K562 (cell line): Measurements from ENCODE around the gene ABCG2. TPM values are rescaled to one million over a fixed set of nuclear protein-coding genes. Genes with fewer than 3 reads are reported as not detected.

Experiments used
- ATAC-seq: fragments of 200-7000 bp; cut with Tn5 transposase; 3 replicates; pipeline ENCODE4 v1.9.1; 2020; ENCODE audit warnings: moderate library complexity
- BruUV-seq: library from RNA; stranded (reverse); fragments of 400-500 nt; replicated peaks from 2 replicates; lab custom pipeline; 2021; lab: Mats Ljungman, UMichigan
- CTCF ChIA-PET: fragments of 300-600 bp; formaldehyde crosslinking; extraction: SDS; loops from one replicate; lab custom pipeline; 2021; ENCODE audit warnings: low intra/inter-chr PET ratio; lab: Yijun Ruan, JAX
- POLR2A ChIA-PET: fragments of 300-600, 350-650 bp; sonication (Branson Sonifier 250); formaldehyde crosslinking; extraction: SDS; loops from one replicate; lab custom pipeline; 2021; ENCODE audit warnings: antibody characterized with exemption, inconsistent platforms; lab: Yijun Ruan, JAX
- DNase-seq, 4 experiments: peaks; one replicate each; pipeline versions ENCODE4 v3.0.0 to v3.0.0-alpha.2; 2011 to 2018; ENCODE audit warnings: low spot score in 3 of 4, mixed read lengths in 3 of 4; ENCODE audit errors: extremely low read depth in 1 of 4
- FAIRE-seq: peaks from 2 replicates; lab custom pipeline; 2011; peaks lifted over from hg19 to GRCh38; lab: Jason Lieb, UNC
- H2AFZ ChIP-seq: 2 replicates; pipeline ENCODE4 v1.6.0; 2011; ENCODE audit warnings: low read depth, low read length, control low read depth, inconsistent platforms
- H3K27ac ChIP-seq: fragments of 200-600 bp; 3 replicates; pipeline ENCODE4 v1.8.0; 2011; ENCODE audit warnings: low read depth, mild to moderate bottlenecking, control low read depth, inconsistent platforms, low read length, moderate library complexity, mixed read lengths; ENCODE audit errors: extremely low read depth
- H3K27me3 ChIP-seq, 2 experiments: fragments of 300-600 bp in 1 of 2; 2 replicates in 1 of 2; 3 replicates in 1 of 2; pipeline versions ENCODE4 v1.6.0 to v1.8.0; 2011; ENCODE audit warnings: inconsistent platforms in 2 of 2, low read length in 2 of 2, mild to moderate bottlenecking in 1 of 2, mixed read lengths in 1 of 2, moderate library complexity in 1 of 2; ENCODE audit not compliant: control insufficient read depth in 2 of 2, insufficient read depth in 2 of 2
- H3K36me3 ChIP-seq: fragments of 300-600 bp; 3 replicates; pipeline ENCODE4 v1.8.0; 2011; ENCODE audit warnings: mild to moderate bottlenecking, low read length, inconsistent platforms; ENCODE audit not compliant: control insufficient read depth, insufficient read depth
- H3K4me1 ChIP-seq, 2 experiments: fragments of 200-600 bp in 1 of 2; replicated peaks in 1 of 2; 2 replicates in 1 of 2; 3 replicates in 1 of 2; pipeline versions ENCODE4 v1.5.1 to v1.8.0; 2011; ENCODE audit warnings: inconsistent platforms in 2 of 2, low read length in 2 of 2, mild to moderate bottlenecking in 1 of 2, mixed read lengths in 1 of 2, moderate library complexity in 1 of 2; ENCODE audit not compliant: control insufficient read depth in 2 of 2, insufficient read depth in 2 of 2
- H3K4me2 ChIP-seq: 2 replicates; pipeline ENCODE4 v1.6.1; 2011; ENCODE audit warnings: low read length, control low read depth, inconsistent platforms, mixed read lengths; ENCODE audit not compliant: insufficient read depth
- H3K4me3 ChIP-seq: fragments of 200-600 bp; sonication (generic), shearing (Covaris generic); 2 replicates; pipeline ENCODE4 v1.5.1; 2016; ENCODE audit warnings: control low read depth, inconsistent platforms
- H3K79me2 ChIP-seq: fragments of 200-600 bp; 3 replicates; pipeline ENCODE4 v1.8.0; 2011; ENCODE audit warnings: low read length, inconsistent platforms; ENCODE audit not compliant: control insufficient read depth, insufficient read depth
- H3K9ac ChIP-seq, 2 experiments: 2 replicates each; pipeline versions ENCODE4 v1.6.0 to v1.6.1; 2011; ENCODE audit warnings: low read depth in 2 of 2, low read length in 2 of 2, control low read depth in 1 of 2, inconsistent platforms in 1 of 2, mild to moderate bottlenecking in 1 of 2, mixed read lengths in 1 of 2; ENCODE audit not compliant: insufficient read depth in 1 of 2
- H3K9me1 ChIP-seq: one replicate; pipeline ENCODE4 v1.6.0; 2011; ENCODE audit warnings: inconsistent platforms, mild to moderate bottlenecking, low read length, moderate library complexity; ENCODE audit not compliant: control insufficient read depth, insufficient read depth
- H3K9me3 ChIP-seq: replicated peaks from 2 replicates; pipeline ENCODE4 v1.5.1; 2011; ENCODE audit warnings: low read depth, low read length, inconsistent platforms; ENCODE audit not compliant: control insufficient read depth, insufficient read depth
- H4K20me1 ChIP-seq: replicated peaks from 2 replicates; pipeline ENCODE4 v1.6.1; 2011; ENCODE audit warnings: low read length, inconsistent platforms, mixed read lengths; ENCODE audit not compliant: control insufficient read depth, insufficient read depth
- C11orf30 ChIP-seq: fragments of 450-650 bp; IDR thresholded peaks from 2 replicates; pipeline ENCODE4 v1.6.1; 2016; ENCODE audit warnings: low read depth, mild to moderate bottlenecking
- EZH2 ChIP-seq: IDR thresholded peaks from 2 replicates; pipeline ENCODE4 v1.6.1; 2012; ENCODE audit warnings: low read depth, mild to moderate bottlenecking, inconsistent platforms, low read length, borderline replicate concordance
- SPI1 ChIP-seq: IDR thresholded peaks from 2 replicates; pipeline ENCODE4 v1.6.1; 2011; ENCODE audit warnings: low read depth, low read length, control low read depth, borderline replicate concordance
- WGBS: fragments of 100-300 bp; shearing (Covaris generic); methylation state at CpG from one replicate; pipeline ENCODE4 v1.1.6; 2016; ENCODE audit warnings: low coverage, mixed read lengths; ENCODE audit not compliant: insufficient coverage; ENCODE audit errors: missing lambda C conversion rate; 5-methylcytosine and 5-hydroxymethylcytosine counted together
- in situ Hi-C: fragments of 300-500 bp; cut with MboI; formaldehyde crosslinking; loops from 4 replicates; pipeline ENCODE4 v1.15.0; 2018; ENCODE audit warnings: inconsistent platforms, mixed read lengths
- intact Hi-C: fragments of 100-400 bp; cut with micrococcal nuclease; formaldehyde crosslinking; loops from 2 replicates; pipeline ENCODE4 v1.14.2; 2022
- polyA plus RNA-seq, 8 experiments: library from polyadenylated mRNA; depleted of rRNA in 4 of 8; stranded (reverse) in 5 of 8; unstranded in 3 of 8; fragments of >200 nt; fragmentation: Nextera tagmentation in 2 of 8; fragmentation: Illumina TruSeq in 1 of 8; extraction: Ambion mirVana in 2 of 8; extraction: Trizol in 1 of 8; gene quantifications; 2 replicates each; pipeline versions ENCODE4 v1.2.1 to v1.2.3, GENCODE V29; 2011 to 2014; ENCODE audit warnings: inconsistent platforms in 1 of 8, missing spikeins in 1 of 8
- total RNA-seq, 7 experiments: library from RNA; depleted of rRNA in 6 of 7; stranded (reverse); fragments of >200 nt in 6 of 7; fragmentation: Illumina TruSeq in 2 of 7; extraction: Trizol in 2 of 7; gene quantifications; 2 replicates each; pipeline versions ENCODE4 v1.2.1 to v1.2.3, GENCODE V29; 2011 to 2021; ENCODE audit warnings: low replicate concordance in 1 of 7
- TF ChIP-seq, protein P1 (sequence below), 2 experiments: fragments of 450-650 bp; formaldehyde crosslinking in 1 of 2; IDR thresholded peaks; 2 replicates each; pipeline versions ENCODE4 v1.4.0 to v1.6.1; 2014 to 2020; ENCODE audit warnings: mild to moderate bottlenecking in 2 of 2, borderline replicate concordance in 1 of 2, low read depth in 1 of 2

ABCG2 gene
- total and polyA plus RNA-seq, 9 of the 15 experiments (the other 6 are each of a cell fraction or from before 2014, with no cell fraction given) = 0.01 to 0.36 (median 0.11) TPM; not detected in 4

DNA sequence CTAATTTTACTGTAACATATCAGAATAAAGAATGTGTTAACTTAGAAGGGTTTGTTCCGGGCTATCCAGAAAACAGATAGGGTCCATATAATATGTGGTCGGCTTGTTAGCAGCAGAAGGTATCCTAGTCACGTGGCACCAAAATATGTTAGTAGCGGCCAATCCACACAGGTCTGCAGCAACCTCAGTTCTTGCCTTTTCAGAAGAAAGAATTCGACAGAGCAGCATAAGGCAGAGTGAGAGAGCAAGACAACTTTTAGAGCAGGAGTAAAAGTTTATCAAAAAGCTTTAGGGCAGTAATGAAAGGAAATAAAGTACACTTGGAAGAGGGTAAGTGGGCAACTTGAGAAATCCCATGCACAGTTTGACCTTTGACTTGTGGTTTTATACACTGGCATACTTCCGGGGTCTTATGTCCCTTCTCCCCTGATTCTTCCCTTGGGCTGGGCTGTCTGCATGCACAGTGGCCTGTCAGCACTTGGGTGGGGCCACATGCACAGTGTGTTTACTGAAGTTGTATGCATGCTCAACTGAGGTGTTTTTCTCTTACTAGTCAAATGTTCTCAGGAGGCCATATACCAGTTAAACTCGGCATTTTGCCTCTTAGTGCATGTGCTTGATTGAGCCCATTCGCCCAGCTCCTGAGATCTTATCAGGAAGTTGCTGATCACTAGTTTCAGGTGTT, 37.0 kb upstream of the ABCG2 start:
- Histone ChIP-seq H3K4me3 (no peak overlapping the region), H3K27me3 (peaks cover 0 to 6% of the 10 kb centered on the region in 2 experiments; a peak in 1 of 5 replicates), H4K20me1 (no peaks in the 10 kb centered on the region), H3K4me2 (no peak overlapping the region), H3K27ac (no peak overlapping the region), H3K79me2 (no peaks in the 10 kb centered on the region), H3K9me3 (no peaks in the 10 kb centered on the region), H3K4me1 (no peaks in the 10 kb centered on the region; a peak in 1 of 5 replicates), H2AFZ (no peak overlapping the region), H3K9ac (no peak overlapping the region), H3K36me3 (no peaks in the 10 kb centered on the region), H3K9me1 (no peaks in the 10 kb centered on the region)
- POLR2A ChIA-PET = no interaction called here
- 6% methylated on average over 8 of the region's 8 CpGs for WGBS
- ATAC-seq (no peak), DNase-seq (no peak), FAIRE-seq (no peak)
- no TSS peak for BruUV-seq
- intact Hi-C loops (no loop called here), in situ Hi-C loops (no loop called here)
- no peak for TF ChIP-seq C11orf30
- TF ChIP-seq EZH2 = no peak
- TF ChIP-seq SPI1 = no peak
- TF ChIP-seq, protein P1, sequence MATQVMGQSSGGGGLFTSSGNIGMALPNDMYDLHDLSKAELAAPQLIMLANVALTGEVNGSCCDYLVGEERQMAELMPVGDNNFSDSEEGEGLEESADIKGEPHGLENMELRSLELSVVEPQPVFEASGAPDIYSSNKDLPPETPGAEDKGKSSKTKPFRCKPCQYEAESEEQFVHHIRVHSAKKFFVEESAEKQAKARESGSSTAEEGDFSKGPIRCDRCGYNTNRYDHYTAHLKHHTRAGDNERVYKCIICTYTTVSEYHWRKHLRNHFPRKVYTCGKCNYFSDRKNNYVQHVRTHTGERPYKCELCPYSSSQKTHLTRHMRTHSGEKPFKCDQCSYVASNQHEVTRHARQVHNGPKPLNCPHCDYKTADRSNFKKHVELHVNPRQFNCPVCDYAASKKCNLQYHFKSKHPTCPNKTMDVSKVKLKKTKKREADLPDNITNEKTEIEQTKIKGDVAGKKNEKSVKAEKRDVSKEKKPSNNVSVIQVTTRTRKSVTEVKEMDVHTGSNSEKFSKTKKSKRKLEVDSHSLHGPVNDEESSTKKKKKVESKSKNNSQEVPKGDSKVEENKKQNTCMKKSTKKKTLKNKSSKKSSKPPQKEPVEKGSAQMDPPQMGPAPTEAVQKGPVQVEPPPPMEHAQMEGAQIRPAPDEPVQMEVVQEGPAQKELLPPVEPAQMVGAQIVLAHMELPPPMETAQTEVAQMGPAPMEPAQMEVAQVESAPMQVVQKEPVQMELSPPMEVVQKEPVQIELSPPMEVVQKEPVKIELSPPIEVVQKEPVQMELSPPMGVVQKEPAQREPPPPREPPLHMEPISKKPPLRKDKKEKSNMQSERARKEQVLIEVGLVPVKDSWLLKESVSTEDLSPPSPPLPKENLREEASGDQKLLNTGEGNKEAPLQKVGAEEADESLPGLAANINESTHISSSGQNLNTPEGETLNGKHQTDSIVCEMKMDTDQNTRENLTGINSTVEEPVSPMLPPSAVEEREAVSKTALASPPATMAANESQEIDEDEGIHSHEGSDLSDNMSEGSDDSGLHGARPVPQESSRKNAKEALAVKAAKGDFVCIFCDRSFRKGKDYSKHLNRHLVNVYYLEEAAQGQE (IDR thresholded peaks at IDR 0.05; ENCODE audit: borderline replicate concordance) = no peak
- TF ChIP-seq, protein P1 (CRISPR knock-in tag; IDR thresholded peaks at IDR 0.05; ENCODE audit: low read depth) = no peak
- CTCF ChIA-PET = no interaction called here
